ENCODE measurements around the gene TMCO4. TPM values are rescaled to one million over a fixed set of nuclear protein-coding genes. Genes with fewer than 3 reads are reported as not detected.
"Not testable (repeated sequence)": the region's sequence is repeated elsewhere in the genome, so short reads cannot be mapped to it uniquely, and the experiment has no call there.

Gene TMCO4
- polyA plus RNA-seq: 10 to 100 TPM; 13.1 to 59.0 (median 37.0) TPM
- long read RNA-seq, donor 1: 0 reads
- long read RNA-seq, donor 2: 0 reads
- long read RNA-seq, donor 3: 0 reads
- long read RNA-seq, donor 4: 0 reads
- long read RNA-seq, donor 5: 0 reads
- long read RNA-seq, donor 6: 0 reads
- long read RNA-seq, donor 7: 0 reads
- long read RNA-seq, donor 8: 0 reads
- long read RNA-seq, donor 9, partial matches to known transcripts: 0 of 1 reads
- long read RNA-seq, donor 9, other reads (novel, unspliced or antisense): 0 of 1 reads
- long read RNA-seq, donor 10: 0 reads

DNA sequence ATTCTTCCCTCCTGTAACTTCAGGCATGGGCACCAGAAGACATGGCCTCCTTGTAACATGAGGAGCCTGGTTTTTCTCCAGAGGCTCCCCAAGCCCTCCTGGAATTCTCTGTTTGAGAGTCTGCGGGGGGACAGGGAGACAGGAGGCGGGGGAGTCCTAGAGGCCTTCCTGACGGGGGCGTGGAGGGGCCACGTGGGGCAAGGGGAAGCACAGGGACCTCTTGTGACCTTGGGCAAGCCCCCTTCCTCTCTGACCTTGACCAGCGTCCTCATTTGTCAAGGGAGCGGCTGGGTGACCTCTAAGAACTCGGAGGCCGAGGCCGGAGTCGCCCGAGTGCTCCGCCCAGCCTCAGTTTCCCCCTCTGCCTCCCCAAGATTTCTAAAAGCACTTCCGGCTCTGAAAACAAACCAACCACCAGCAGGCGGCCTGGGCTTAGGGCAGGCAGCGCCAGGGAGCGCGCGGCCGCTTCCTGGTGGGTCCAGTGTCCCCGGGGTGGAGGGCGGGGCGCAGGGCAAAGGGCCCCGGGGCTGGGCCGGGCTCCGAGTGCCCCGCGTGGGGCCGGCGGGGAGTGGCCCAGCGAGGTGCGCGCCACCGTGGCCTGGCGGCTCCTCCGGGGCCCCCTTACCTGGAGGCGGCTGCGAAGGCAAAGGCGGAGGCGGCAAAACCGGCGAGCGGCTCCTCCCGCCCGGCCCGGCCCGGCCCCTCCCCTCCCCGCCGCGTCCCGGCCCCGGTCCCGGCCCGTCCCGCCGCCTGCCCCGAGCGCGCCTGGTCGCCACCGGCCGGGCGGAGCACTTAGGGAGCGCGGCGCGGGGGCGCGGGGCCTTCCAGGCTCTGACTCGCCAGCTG, at the start of gene TMCO4:
TSS of gene TMCO4 (minus strand) at position 687 of the 846 bp plus-strand sequence. CDS start 19,158 bp downstream, outside the sequence.
- H3K9me3 ChIP-seq (ENCODE audit: control insufficient read depth in 2 of 2, insufficient read depth in 1 of 2, low read depth in 1 of 2, low read length in 1 of 2): no peaks in the 10 kb centered on the region
- peaks cover 0 to 3% (median 0%) of the 10 kb centered on the region in 3 donors for H3K36me3 ChIP-seq (ENCODE audit: control insufficient read depth in 3 of 3, insufficient read depth in 2 of 3, low read depth in 1 of 3, low read length in 3 of 3)
- DNase-seq (peak; percentile 94), FAIRE-seq (no peak)
- peak within 1 kb of the TSS; percentile 57 to 85 (median 77) for H3K4me3 ChIP-seq (ENCODE audit: low read depth in 1 of 3, low read length in 3 of 3)
- H3K27ac ChIP-seq (ENCODE audit: low read depth in 1 of 3, low read length in 2 of 3): peak within 1 kb of the TSS; percentile 96 to 99 (median 98)
- peaks cover 3 to 12% (median 8%) of the 10 kb centered on the region in 3 donors for H3K4me1 ChIP-seq (ENCODE audit: control insufficient read depth in 3 of 3, insufficient read depth in 2 of 3, low read depth in 1 of 3, low read length in 2 of 3)
- H3K27me3 ChIP-seq (ENCODE audit: control insufficient read depth in 3 of 3, insufficient read depth in 3 of 3, low read length in 3 of 3): no peaks in the 10 kb centered on the region
- WGBS, 3 donors: 0 to 2% (median 1%) methylated on average over 29 to 70 of the region's 70 CpGs

DNA sequence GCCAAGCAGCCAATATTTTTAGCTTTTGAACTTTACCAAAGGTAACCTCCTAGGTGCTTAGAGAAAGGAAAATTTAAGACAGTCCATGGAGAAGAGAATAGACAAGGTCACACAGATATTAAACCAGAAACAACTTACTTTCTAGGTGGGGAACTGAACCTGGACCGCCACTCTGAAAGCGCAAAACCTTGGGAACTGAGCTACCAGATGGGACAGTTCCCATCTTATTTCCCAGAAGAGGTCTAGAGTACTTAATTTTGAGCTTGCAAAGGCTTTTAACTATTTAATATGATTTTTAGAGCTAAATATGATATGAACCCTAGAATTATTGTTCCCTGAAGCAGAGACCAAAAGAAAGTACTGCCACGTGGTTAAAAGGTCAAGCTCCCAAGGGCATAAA, 49.6 kb upstream of the TMCO4 start:
- H3K27me3 ChIP-seq (ENCODE audit: control insufficient read depth in 3 of 3, insufficient read depth in 3 of 3, low read length in 3 of 3); FAIRE-seq; DNase-seq; H3K4me3 ChIP-seq (ENCODE audit: low read depth in 1 of 3, low read length in 3 of 3); H3K36me3 ChIP-seq (ENCODE audit: control insufficient read depth in 3 of 3, insufficient read depth in 2 of 3, low read depth in 1 of 3, low read length in 3 of 3); H3K9me3 ChIP-seq (ENCODE audit: control insufficient read depth in 2 of 2, insufficient read depth in 1 of 2, low read depth in 1 of 2, low read length in 1 of 2); H3K27ac ChIP-seq (ENCODE audit: low read depth in 1 of 3, low read length in 2 of 3): not testable (repeated sequence)
- H3K4me1 ChIP-seq (ENCODE audit: control insufficient read depth in 3 of 3, insufficient read depth in 2 of 3, low read depth in 1 of 3, low read length in 2 of 3): peaks cover 0 to 24% (median 3%) of the 10 kb centered on the region in 3 donors
- WGBS, 3 donors: 66 to 86% (median 76%) methylated on average over 3 of the region's 3 CpGs

DNA sequence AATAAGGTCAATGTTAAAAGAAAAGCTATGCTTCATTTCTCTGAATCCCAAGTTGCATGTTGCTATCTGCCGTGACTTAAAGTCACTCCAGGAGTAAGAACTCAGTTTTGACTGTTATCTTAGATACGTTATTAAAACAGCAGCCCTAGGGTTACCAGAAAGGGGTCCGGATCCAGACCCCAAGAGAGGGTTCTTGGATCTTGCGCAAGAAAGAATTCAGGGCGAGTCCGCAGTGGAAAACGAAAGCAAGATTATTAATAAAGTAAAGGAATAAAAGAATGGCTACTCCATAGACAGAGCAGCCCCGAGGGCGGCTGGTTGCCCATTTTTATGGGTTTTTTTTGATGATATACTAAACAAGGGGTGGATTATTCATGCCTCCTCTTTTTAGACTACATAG, 47.6 kb upstream of the TMCO4 start:
- DNase-seq: peak in 1 of 2 donors; percentile 31
- not testable (repeated sequence) for H3K27me3 ChIP-seq (ENCODE audit: control insufficient read depth in 3 of 3, insufficient read depth in 3 of 3, low read length in 3 of 3); H3K36me3 ChIP-seq (ENCODE audit: control insufficient read depth in 3 of 3, insufficient read depth in 2 of 3, low read depth in 1 of 3, low read length in 3 of 3); H3K9me3 ChIP-seq (ENCODE audit: control insufficient read depth in 2 of 2, insufficient read depth in 1 of 2, low read depth in 1 of 2, low read length in 1 of 2); FAIRE-seq; H3K27ac ChIP-seq (ENCODE audit: low read depth in 1 of 3, low read length in 2 of 3)
- WGBS, 3 donors: 21 to 70% (median 32%) methylated on average over 9 of the region's 9 CpGs
- H3K4me3 ChIP-seq (ENCODE audit: low read depth in 1 of 3, low read length in 3 of 3): peak overlapping the region in 1 of 3 donors; percentile 26
- peaks cover 0 to 20% (median 3%) of the 10 kb centered on the region in 3 donors for H3K4me1 ChIP-seq (ENCODE audit: control insufficient read depth in 3 of 3, insufficient read depth in 2 of 3, low read depth in 1 of 3, low read length in 2 of 3)

DNA sequence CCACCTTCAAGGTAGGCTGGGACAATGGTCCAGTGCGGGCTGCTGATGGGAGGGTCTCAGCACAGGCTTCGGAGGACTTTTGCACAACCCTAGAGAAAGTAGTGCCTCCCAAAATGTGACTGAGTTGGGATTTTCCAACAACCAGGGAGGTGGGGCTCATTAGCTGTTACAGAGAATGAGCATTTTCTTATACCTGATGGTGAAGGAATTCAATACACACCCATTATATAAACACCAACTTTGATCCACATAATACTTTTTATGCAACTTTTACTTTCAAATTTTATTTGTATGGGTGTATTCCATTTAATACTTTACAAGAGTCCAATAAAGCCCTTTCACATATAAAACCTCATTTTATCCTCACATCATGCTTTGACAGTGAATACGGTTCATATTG, 46.6 kb upstream of the TMCO4 start:
- FAIRE-seq (no peak), DNase-seq (no peak)
- no peaks in the 10 kb centered on the region for H3K27me3 ChIP-seq (ENCODE audit: control insufficient read depth in 3 of 3, insufficient read depth in 3 of 3, low read length in 3 of 3)
- 93 to 95% (median 94%) methylated on average over 3 of the region's 3 CpGs for WGBS, 3 donors
- H3K36me3 ChIP-seq (ENCODE audit: control insufficient read depth in 3 of 3, insufficient read depth in 2 of 3, low read depth in 1 of 3, low read length in 3 of 3): no peaks in the 10 kb centered on the region
- H3K4me1 ChIP-seq (ENCODE audit: control insufficient read depth in 3 of 3, insufficient read depth in 2 of 3, low read depth in 1 of 3, low read length in 2 of 3): peaks cover 0 to 20% (median 3%) of the 10 kb centered on the region in 3 donors
- no peak overlapping the region for H3K4me3 ChIP-seq (ENCODE audit: low read depth in 1 of 3, low read length in 3 of 3)
- no peak overlapping the region for H3K27ac ChIP-seq (ENCODE audit: low read depth in 1 of 3, low read length in 2 of 3)
- H3K9me3 ChIP-seq (ENCODE audit: control insufficient read depth in 2 of 2, insufficient read depth in 1 of 2, low read depth in 1 of 2, low read length in 1 of 2): peaks cover 0 to 5% of the 10 kb centered on the region in 2 donors

DNA sequence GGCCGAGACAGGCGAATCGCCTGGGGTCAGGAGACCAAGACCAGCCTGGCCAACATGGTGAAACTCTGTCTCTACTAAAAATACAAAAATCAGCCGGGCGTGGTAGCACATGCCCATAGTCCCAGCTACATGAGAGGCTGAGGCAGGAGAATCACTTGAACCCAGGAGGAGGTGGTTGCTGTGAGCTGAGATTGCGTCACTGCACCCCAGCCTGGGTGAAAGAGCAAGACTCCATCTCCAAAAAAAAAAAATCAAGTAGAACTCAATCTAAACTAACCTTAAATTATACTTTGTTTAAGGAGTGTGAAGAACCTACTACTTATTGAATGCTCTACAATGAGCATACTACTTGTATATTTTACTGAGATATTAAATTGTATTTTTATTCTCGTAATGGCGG, 45.8 kb upstream of the TMCO4 start:
- 89 to 98% (median 96%) methylated on average over 8 of the region's 8 CpGs for WGBS, 3 donors

DNA sequence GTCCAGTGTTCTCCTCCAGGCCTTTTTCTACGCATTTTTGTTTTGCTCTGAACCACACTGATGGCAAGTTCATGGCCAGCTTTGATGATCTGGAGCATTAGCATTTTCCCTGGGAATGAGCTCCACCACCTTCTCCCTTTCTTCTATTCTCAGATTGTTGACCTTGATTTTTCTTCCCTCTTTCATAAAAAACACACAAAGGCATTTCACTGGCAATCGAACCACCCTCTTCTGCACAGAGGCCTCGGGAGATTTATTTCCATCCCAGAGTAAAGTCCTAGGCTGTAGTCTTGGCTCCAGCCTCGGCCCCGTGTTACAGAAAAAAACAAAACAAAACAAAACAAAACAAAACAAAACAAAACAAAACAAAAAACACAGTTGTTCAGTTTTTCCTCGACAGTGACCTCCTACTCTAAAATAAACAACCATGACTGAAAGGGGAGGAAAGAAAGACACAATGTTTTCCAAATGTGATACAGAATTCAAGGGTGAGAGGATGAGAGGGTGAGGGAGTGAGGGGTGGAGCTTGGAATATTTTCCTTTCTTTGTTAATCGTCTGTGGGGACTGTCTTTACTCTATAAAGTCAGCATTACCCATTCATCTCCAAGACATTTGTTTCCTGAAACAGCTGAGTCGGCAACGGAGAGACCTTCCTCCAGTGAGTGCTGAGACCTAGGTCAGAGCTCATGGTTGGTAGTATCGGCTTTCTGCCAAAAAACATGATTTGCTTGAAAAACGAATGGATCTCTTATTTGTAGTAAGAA, 45.2 kb upstream of the TMCO4 start:
- Histone ChIP-seq H3K4me1 (ENCODE audit: control insufficient read depth in 3 of 3, insufficient read depth in 2 of 3, low read depth in 1 of 3, low read length in 2 of 3) (peaks cover 0 to 14% (median 3%) of the 10 kb centered on the region in 3 donors), H3K4me3 (ENCODE audit: low read depth in 1 of 3, low read length in 3 of 3) (no peak overlapping the region), H3K27me3 (ENCODE audit: control insufficient read depth in 3 of 3, insufficient read depth in 3 of 3, low read length in 3 of 3) (no peaks in the 10 kb centered on the region), H3K9me3 (ENCODE audit: control insufficient read depth in 2 of 2, insufficient read depth in 1 of 2, low read depth in 1 of 2, low read length in 1 of 2) (peaks cover 0 to 5% of the 10 kb centered on the region in 2 donors), H3K36me3 (ENCODE audit: control insufficient read depth in 3 of 3, insufficient read depth in 2 of 3, low read depth in 1 of 3, low read length in 3 of 3) (no peaks in the 10 kb centered on the region), H3K27ac (ENCODE audit: low read depth in 1 of 3, low read length in 2 of 3) (no peak overlapping the region)
- DNase-seq (no peak), FAIRE-seq (no peak)
- WGBS, 3 donors: 32 to 47% (median 35%) methylated on average over 11 of the region's 11 CpGs

More for the DNA sequence above, 45.8 kb upstream of the TMCO4 start:
- H3K27me3 ChIP-seq (ENCODE audit: control insufficient read depth in 3 of 3, insufficient read depth in 3 of 3, low read length in 3 of 3): no peaks in the 10 kb centered on the region
- H3K36me3 ChIP-seq (ENCODE audit: control insufficient read depth in 3 of 3, insufficient read depth in 2 of 3, low read depth in 1 of 3, low read length in 3 of 3): no peaks in the 10 kb centered on the region
- DNase-seq (no peak), FAIRE-seq (no peak)
- no peak overlapping the region for H3K27ac ChIP-seq (ENCODE audit: low read depth in 1 of 3, low read length in 2 of 3)
- H3K4me3 ChIP-seq (ENCODE audit: low read depth in 1 of 3, low read length in 3 of 3): no peak overlapping the region
- H3K4me1 ChIP-seq (ENCODE audit: control insufficient read depth in 3 of 3, insufficient read depth in 2 of 3, low read depth in 1 of 3, low read length in 2 of 3): peaks cover 0 to 19% (median 3%) of the 10 kb centered on the region in 3 donors
- peaks cover 0 to 5% of the 10 kb centered on the region in 2 donors for H3K9me3 ChIP-seq (ENCODE audit: control insufficient read depth in 2 of 2, insufficient read depth in 1 of 2, low read depth in 1 of 2, low read length in 1 of 2)

DNA sequence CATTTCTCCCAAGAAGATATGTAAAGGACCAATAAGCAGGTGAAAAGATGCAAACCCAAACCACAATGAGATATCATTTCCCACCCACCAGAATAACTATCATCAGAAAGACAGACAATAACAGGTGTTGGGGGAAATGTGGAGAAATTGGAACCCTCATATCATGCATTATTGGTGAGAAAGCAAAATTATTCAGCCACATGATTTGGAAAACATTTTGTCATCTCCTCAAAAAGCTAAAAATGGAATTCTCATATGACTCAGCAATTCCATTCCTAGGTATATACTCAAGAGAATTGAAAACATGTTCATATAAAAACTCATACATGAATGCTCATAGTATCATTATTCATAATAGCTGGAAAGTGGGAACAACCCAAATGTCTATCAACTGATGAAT, 40.5 kb upstream of the TMCO4 start:
- H3K4me1 ChIP-seq (ENCODE audit: control insufficient read depth in 3 of 3, insufficient read depth in 2 of 3, low read depth in 1 of 3, low read length in 2 of 3): peaks cover 0 to 7% (median 0%) of the 10 kb centered on the region in 3 donors
- no peak overlapping the region for H3K4me3 ChIP-seq (ENCODE audit: low read depth in 1 of 3, low read length in 3 of 3)
- DNase-seq: no peak
- H3K27ac ChIP-seq (ENCODE audit: low read depth in 1 of 3, low read length in 2 of 3): no peak overlapping the region
- H3K9me3 ChIP-seq (ENCODE audit: control insufficient read depth in 2 of 2, insufficient read depth in 1 of 2, low read depth in 1 of 2, low read length in 1 of 2): peaks cover 0 to 5% of the 10 kb centered on the region in 2 donors
- no peaks in the 10 kb centered on the region for H3K36me3 ChIP-seq (ENCODE audit: control insufficient read depth in 3 of 3, insufficient read depth in 2 of 3, low read depth in 1 of 3, low read length in 3 of 3)
- no peak for FAIRE-seq
- H3K27me3 ChIP-seq (ENCODE audit: control insufficient read depth in 3 of 3, insufficient read depth in 3 of 3, low read length in 3 of 3): no peaks in the 10 kb centered on the region

DNA sequence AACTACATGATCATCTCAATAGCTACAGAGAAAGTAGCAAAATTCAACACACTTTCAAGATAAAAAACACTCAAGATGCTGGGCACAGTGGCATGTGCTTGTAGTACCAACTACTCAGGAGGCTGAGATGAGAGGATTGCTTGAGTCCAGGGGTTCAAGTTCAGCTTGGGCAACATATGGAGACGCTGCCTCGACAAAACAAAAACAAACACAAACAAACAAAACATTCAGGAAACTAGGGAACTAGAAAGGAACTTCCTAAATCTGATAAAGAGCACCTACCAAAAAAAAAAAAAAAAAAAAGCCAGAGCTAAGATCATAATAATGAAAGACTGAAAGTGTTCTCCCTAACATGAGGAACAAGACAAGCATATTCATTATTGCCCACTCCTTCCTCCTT, 38.1 kb upstream of the TMCO4 start:
- Histone ChIP-seq H3K4me1 (ENCODE audit: control insufficient read depth in 3 of 3, insufficient read depth in 2 of 3, low read depth in 1 of 3, low read length in 2 of 3) (no peaks in the 10 kb centered on the region), H3K27me3 (ENCODE audit: control insufficient read depth in 3 of 3, insufficient read depth in 3 of 3, low read length in 3 of 3) (no peaks in the 10 kb centered on the region), H3K9me3 (ENCODE audit: control insufficient read depth in 2 of 2, insufficient read depth in 1 of 2, low read depth in 1 of 2, low read length in 1 of 2) (no peaks in the 10 kb centered on the region), H3K27ac (ENCODE audit: low read depth in 1 of 3, low read length in 2 of 3) (no peak overlapping the region), H3K4me3 (ENCODE audit: low read depth in 1 of 3, low read length in 3 of 3) (no peak overlapping the region), H3K36me3 (ENCODE audit: control insufficient read depth in 3 of 3, insufficient read depth in 2 of 3, low read depth in 1 of 3, low read length in 3 of 3) (no peaks in the 10 kb centered on the region)
- DNase-seq: no peak
- FAIRE-seq: no peak
- WGBS, 3 donors: 59 to 67% (median 63%) methylated on average over 2 of the region's 2 CpGs

All from small intestine (tissue), 16 donors.